Spleen (tissue), 11 donors: Measurements from ENCODE around the gene VWF. TPM values are rescaled to one million over a fixed set of nuclear protein-coding genes. Genes with fewer than 3 reads are reported as not detected.

ENCODE experiments used
- DNase-seq: peaks from one replicate; pipeline ENCODE4 v3.0.0-alpha.2; 2020
- H3K27ac ChIP-seq, 8 donors: fragments of 200-600 bp; sonication (generic) in 7 of 8; 1 replicate in 4 of 8; 2 replicates in 4 of 8; pipeline versions ENCODE4 v1.5.0 to v1.8.0; 2016 to 2021; ENCODE audit warnings: inconsistent platforms in 4 of 8, mild to moderate bottlenecking in 4 of 8, moderate library complexity in 1 of 8
- H3K27me3 ChIP-seq, 7 donors: fragments of 200-600 bp; sonication (generic) in 6 of 7; replicated peaks in 1 of 7; 1 replicate in 4 of 7; 2 replicates in 3 of 7; pipeline versions ENCODE4 v1.5.0 to v1.8.0; 2016 to 2021; ENCODE audit warnings: inconsistent platforms in 3 of 7, mild to moderate bottlenecking in 1 of 7
- H3K36me3 ChIP-seq, 6 donors: fragments of 200-600 bp; sonication (generic) in 5 of 6; 1 replicate in 4 of 6; 2 replicates in 2 of 6; pipeline versions ENCODE4 v1.5.0 to v1.8.0; 2016 to 2021; ENCODE audit warnings: inconsistent platforms in 2 of 6
- H3K4me1 ChIP-seq, 6 donors: fragments of 200-600 bp; sonication (generic) in 5 of 6; 1 replicate in 3 of 6; 2 replicates in 3 of 6; pipeline versions ENCODE4 v1.5.0 to v1.8.0; 2016 to 2021; ENCODE audit warnings: inconsistent platforms in 3 of 6
- H3K4me3 ChIP-seq, 8 donors: fragments of 200-600 bp; sonication (generic) in 7 of 8; 1 replicate in 4 of 8; 2 replicates in 4 of 8; pipeline versions ENCODE4 v1.5.0 to v1.8.0; 2016 to 2021; ENCODE audit warnings: inconsistent platforms in 4 of 8, mild to moderate bottlenecking in 4 of 8, moderate library complexity in 2 of 8
- H3K9me3 ChIP-seq, 8 donors: fragments of 200-600 bp; sonication (generic) in 7 of 8; 1 replicate in 4 of 8; 2 replicates in 4 of 8; pipeline versions ENCODE4 v1.5.0 to v1.8.0; 2016 to 2021; ENCODE audit warnings: inconsistent platforms in 4 of 8
- CTCF ChIP-seq, 11 experiments: fragments of 200-600 bp in 7 of 11; fragments of 450-650 bp in 4 of 11; sonication (generic) in 4 of 11; IDR thresholded peaks in 8 of 11; conservative IDR thresholded peaks in 3 of 11; 1 replicate in 7 of 11; 2 replicates in 4 of 11; pipeline versions ENCODE4 v1.4.0 to v1.8.0; 2016 to 2021; ENCODE audit warnings: antibody characterized with exemption in 11 of 11, inconsistent platforms in 4 of 11, mild to moderate bottlenecking in 1 of 11
- POLR2A ChIP-seq, 3 donors: fragments of 450-650 bp; IDR thresholded peaks; one replicate each; pipeline ENCODE4 v1.5.1; 2017; ENCODE audit warnings: antibody characterized with exemption in 3 of 3, mild to moderate bottlenecking in 1 of 3
- POLR2AphosphoS5 ChIP-seq, 3 donors: sonication (generic); formaldehyde crosslinking; IDR thresholded peaks; one replicate each; pipeline ENCODE4 v1.5.1; 2017; ENCODE audit warnings: antibody characterized with exemption in 3 of 3
- WGBS, 5 donors: extraction: QIAGEN DNeasy Blood & Tissue Kit in 3 of 5; methylation state at CpG; one replicate each; pipeline versions ENCODE4 v1.1.5 to v1.1.7; 2013 to 2018; 5-methylcytosine and 5-hydroxymethylcytosine counted together
- intact Hi-C: fragments of 100-400 bp; cut with DNase I; formaldehyde crosslinking; loops from one replicate; pipeline ENCODE4 v1.15.0; 2023; ENCODE audit warnings: low total_unique reads
- polyA plus RNA-seq, 3 donors: library from polyadenylated mRNA; stranded (reverse); fragments of 200-250 nt; gene quantifications; one replicate each; pipeline ENCODE4 v1.2.1, GENCODE V29; 2013
- small RNA-seq, 4 donors: library from RNA; depleted of rRNA; stranded (forward); fragments of <200 nt; gene quantifications; one replicate each; pipeline ENCODE3, GENCODE V24; 2016
- total RNA-seq, 7 donors: library from RNA; depleted of rRNA in 3 of 7; stranded (reverse); fragments of >200 nt in 3 of 7; fragmentation: NEBNext Ultra II Directional in 4 of 7; extraction: Animal tissue kit (Norgen Biotek cat#: 25700) in 4 of 7; gene quantifications; one replicate each; pipeline versions ENCODE4 v1.1.0 to v1.2.1, GENCODE V29; 2016 to 2021
- donor health status: healthy with polysubstance abuse.
- donor health status: DM: no; HTN: no; CAD: no; lungs with moderate emphysema.
- donor health status: DM: no; HTN: no; CAD: no.
- donor health status: Bipolar disorder and iron deficiency.
- donor health status: healthy.
- donor health status: DM: no; HTN: no; CAD: no.
- donor health status: DM: yes; HTN: yes; CAD: no.

The VWF gene
- total and polyA plus RNA-seq, 10 donors = 12.9 to 957 (median 321) TPM

GRCh38 chr12:5900076-5900475 is 224.4 kb downstream of the VWF start:
- no peaks in the 10 kb centered on the region for H3K4me1 ChIP-seq
- peaks cover 0 to 17% (median 0%) of the 10 kb centered on the region in 7 donors for H3K27me3 ChIP-seq
- no peaks in the 10 kb centered on the region for H3K9me3 ChIP-seq
- no peak for DNase-seq
- no peak overlapping the region for H3K4me3 ChIP-seq
- 65 to 70% (median 67%) methylated on average over 4 of the region's 4 CpGs for WGBS, 5 donors
- H3K27ac ChIP-seq = no peak overlapping the region
- no peaks in the 10 kb centered on the region for H3K36me3 ChIP-seq
- TF ChIP-seq CTCF (IDR thresholded peaks at IDR 0.05 in 8 of 11, conservative IDR thresholded peaks at IDR 0.05 in 3 of 11) = no peak
- no peak for TF ChIP-seq POLR2A (IDR thresholded peaks at IDR 0.05)
- TF ChIP-seq POLR2AphosphoS5 (IDR thresholded peaks at IDR 0.05) = no peak
- intact Hi-C loops = no loop called here

- intact Hi-C loops = no loop called here
- no peak for TF ChIP-seq POLR2AphosphoS5 (IDR thresholded peaks at IDR 0.05)
- no peak for TF ChIP-seq POLR2A (IDR thresholded peaks at IDR 0.05)
- TF ChIP-seq CTCF (IDR thresholded peaks at IDR 0.05 in 8 of 11, conservative IDR thresholded peaks at IDR 0.05 in 3 of 11) = no peak
- no peaks in the 10 kb centered on the region for H3K36me3 ChIP-seq
- WGBS, 5 donors = 69 to 96% (median 88%) methylated on average over 3 of the region's 3 CpGs
- no peaks in the 10 kb centered on the region for H3K9me3 ChIP-seq
- DNase-seq = no peak
- H3K4me3 ChIP-seq = no peak overlapping the region
- no peaks in the 10 kb centered on the region for H3K4me1 ChIP-seq
- peaks cover 0 to 17% (median 0%) of the 10 kb centered on the region in 7 donors for H3K27me3 ChIP-seq
- H3K27ac ChIP-seq = no peak overlapping the region
Observed at GRCh38 chr12:5899675-5900074, 224.8 kb downstream of the VWF start.

DNA sequence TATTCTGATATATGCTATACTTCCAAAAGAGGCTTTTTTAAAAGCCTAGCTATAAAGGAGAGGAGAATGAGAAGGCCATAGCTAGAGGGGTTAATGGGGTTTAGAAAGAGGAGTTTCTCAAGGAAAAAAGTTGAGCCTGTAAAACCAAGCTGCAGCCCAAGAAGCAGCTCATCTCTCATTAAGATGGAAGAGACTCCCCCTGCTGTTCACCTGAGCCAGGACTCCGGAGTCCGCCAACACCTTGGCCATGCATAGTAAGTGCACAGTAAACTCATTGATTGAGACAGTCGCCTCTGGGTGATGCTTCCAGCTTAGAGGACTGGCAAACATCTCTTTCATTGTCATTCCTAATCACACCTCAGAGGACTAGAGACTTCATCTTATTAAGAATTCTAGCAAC is 225.6 kb downstream of the VWF start:
- intact Hi-C loops = no loop called here
- H3K9me3 ChIP-seq = peaks cover 0 to 2% (median 0%) of the 10 kb centered on the region in 8 donors
- no peak overlapping the region for H3K4me3 ChIP-seq
- WGBS, 5 donors = 89 to 100% (median 96%) methylated on average over 3 of the region's 3 CpGs
- no peak overlapping the region for H3K27ac ChIP-seq
- no peaks in the 10 kb centered on the region for H3K36me3 ChIP-seq
- DNase-seq = no peak
- TF ChIP-seq CTCF (IDR thresholded peaks at IDR 0.05 in 8 of 11, conservative IDR thresholded peaks at IDR 0.05 in 3 of 11) (no peak), POLR2A (IDR thresholded peaks at IDR 0.05) (no peak)
- H3K4me1 ChIP-seq = no peaks in the 10 kb centered on the region
- peaks cover 0 to 10% (median 0%) of the 10 kb centered on the region in 7 donors for H3K27me3 ChIP-seq

Small RNAs within 50 kb of the gene (small RNA-seq; reads per million reads assigned to genes)
- gene RN7SL69P = 0 reads per million in 4 donors

Other genes starting within 250 kb of the VWF start
- 10 to 100 TPM; 10.5 to 35.1 (median 15.7) TPM for gene ANO2, start 179.4 kb downstream of the VWF start, total RNA-seq
- 1 to 10 TPM; 1.1 to 3.5 (median 2.1) TPM for gene ANO2, start 179.4 kb downstream of the VWF start, polyA plus RNA-seq
- gene CD9, start 75.7 kb upstream of the VWF start, total RNA-seq = 100 to 1,000 TPM in 1 of 7 donors, 10 to 100 TPM in 6; 50.0 to 113 (median 75.7) TPM
- gene CD9, start 75.7 kb upstream of the VWF start, polyA plus RNA-seq = 10 to 100 TPM; 16.2 to 87.4 (median 50.6) TPM
- gene PLEKHG6, start 186.0 kb upstream of the VWF start, total RNA-seq = 1 to 10 TPM in 1 of 7 donors, under 1 TPM in 2, not detected in 4; 0.19 to 1.2 (median 0.74) TPM
- gene PLEKHG6, start 186.0 kb upstream of the VWF start, polyA plus RNA-seq = under 1 TPM; 0.10 to 0.12 (median 0.11) TPM
- gene TNFRSF1A, start 217.4 kb upstream of the VWF start, total RNA-seq = 100 to 1,000 TPM; 153 to 578 (median 224) TPM
- gene TNFRSF1A, start 217.4 kb upstream of the VWF start, polyA plus RNA-seq = 10 to 100 TPM; 22.5 to 40.6 (median 22.8) TPM